DND-41 (cell line): Measurements from ENCODE around the gene APBB2.
A peak's percentile ranks its signal among the peaks of the same experiment; 100 is the strongest.

Experiments used
- ATAC-seq: fragments of 200-7000 bp; cut with Tn5 transposase; 3 replicates; pipeline ENCODE4 v1.9.1; 2021; ENCODE audit warnings: low read depth; ENCODE audit not compliant: insufficient read depth
- DNase-seq: peaks from one replicate; pipeline ENCODE4 v3.0.0-alpha.2; 2020
- H2AFZ ChIP-seq: 2 replicates; pipeline ENCODE4 v1.6.0; 2012; ENCODE audit warnings: low read depth, low read length
- H3K27ac ChIP-seq: 2 replicates; pipeline ENCODE4 v1.5.1; 2012; ENCODE audit warnings: low read length, inconsistent platforms
- H3K27me3 ChIP-seq: fragments of 200-600 bp; sonication (generic); 2 replicates; pipeline ENCODE4 v1.6.0; 2012; ENCODE audit warnings: low read length, mild to moderate bottlenecking, inconsistent platforms; ENCODE audit not compliant: insufficient read depth, poor library complexity
- H3K36me3 ChIP-seq: 2 replicates; pipeline ENCODE4 v1.5.1; 2012; ENCODE audit warnings: low read length, inconsistent platforms; ENCODE audit not compliant: insufficient read depth
- H3K4me1 ChIP-seq: 2 replicates; pipeline ENCODE4 v1.5.1; 2012; ENCODE audit warnings: mild to moderate bottlenecking, low read length; ENCODE audit not compliant: insufficient read depth
- H3K4me2 ChIP-seq: 2 replicates; pipeline ENCODE4 v1.6.0; 2012; ENCODE audit warnings: mild to moderate bottlenecking, moderate library complexity, low read length, inconsistent platforms; ENCODE audit not compliant: insufficient read depth
- H3K4me3 ChIP-seq, 2 experiments: fragments of 200-600 bp in 1 of 2; shearing (Covaris generic) in 1 of 2; 2 replicates each; pipeline ENCODE4 v1.5.1; 2012 to 2016; ENCODE audit warnings: inconsistent platforms in 2 of 2, low read length in 2 of 2, mild to moderate bottlenecking in 2 of 2, low read depth in 1 of 2, moderate library complexity in 1 of 2
- H3K79me2 ChIP-seq: 2 replicates; pipeline ENCODE4 v1.6.0; 2012; ENCODE audit warnings: low read length, inconsistent platforms; ENCODE audit not compliant: insufficient read depth
- H3K9ac ChIP-seq: 2 replicates; pipeline ENCODE4 v1.6.0; 2012; ENCODE audit warnings: low read depth, mild to moderate bottlenecking, inconsistent platforms, low read length, moderate library complexity
- H3K9me3 ChIP-seq: 2 replicates; pipeline ENCODE4 v1.5.1; 2012; ENCODE audit warnings: low read length, moderate library complexity, mild to moderate bottlenecking, inconsistent platforms; ENCODE audit not compliant: insufficient read depth, severe bottlenecking
- H4K20me1 ChIP-seq: 2 replicates; pipeline ENCODE4 v1.6.0; 2012; ENCODE audit warnings: low read length; ENCODE audit not compliant: insufficient read depth
- EZH2 ChIP-seq: IDR thresholded peaks from 3 replicates; pipeline ENCODE4 v1.6.1; 2012; ENCODE audit warnings: borderline replicate concordance, low read depth, mild to moderate bottlenecking, moderate library complexity, low read length, inconsistent platforms; ENCODE audit not compliant: severe bottlenecking
- TF ChIP-seq, protein P1 (sequence below): IDR thresholded peaks from 2 replicates; pipeline ENCODE4 v1.5.1; 2012; ENCODE audit warnings: borderline replicate concordance, low read length, moderate library complexity, mild to moderate bottlenecking; ENCODE audit not compliant: poor library complexity, severe bottlenecking; ENCODE audit errors: extremely low read depth

The APBB2 gene

DNA sequence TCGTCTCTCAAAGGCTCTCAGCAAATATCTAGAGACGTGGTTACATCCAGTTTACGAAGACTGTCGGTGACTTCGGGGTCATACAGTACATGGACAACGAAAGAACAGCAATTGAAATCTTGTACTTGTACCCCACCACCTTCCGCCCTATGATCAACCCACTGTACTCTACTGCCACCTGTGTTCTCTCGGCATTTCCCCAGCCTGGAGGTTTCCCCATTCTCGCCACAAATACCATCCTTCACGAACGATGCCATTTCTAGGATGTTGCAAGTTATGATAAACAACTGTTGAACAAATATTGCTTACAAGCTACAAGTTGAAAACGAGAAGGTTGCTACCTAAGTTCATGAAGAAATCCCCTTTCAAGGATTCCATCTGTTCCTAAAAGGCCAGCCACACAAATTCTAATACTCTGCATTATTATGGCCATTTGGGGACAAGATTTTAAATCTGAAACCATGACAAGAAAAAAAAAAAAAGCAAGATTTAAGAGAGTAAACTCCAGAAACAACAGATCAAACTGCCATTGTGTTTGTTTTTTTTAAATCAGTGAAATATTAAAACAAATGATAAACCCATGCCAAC is 1.6 kb downstream of the APBB2 start:
- H3K27ac ChIP-seq = no peak overlapping the region
- DNase-seq = no peak
- no peak for TF ChIP-seq EZH2
- TF ChIP-seq, protein P1, sequence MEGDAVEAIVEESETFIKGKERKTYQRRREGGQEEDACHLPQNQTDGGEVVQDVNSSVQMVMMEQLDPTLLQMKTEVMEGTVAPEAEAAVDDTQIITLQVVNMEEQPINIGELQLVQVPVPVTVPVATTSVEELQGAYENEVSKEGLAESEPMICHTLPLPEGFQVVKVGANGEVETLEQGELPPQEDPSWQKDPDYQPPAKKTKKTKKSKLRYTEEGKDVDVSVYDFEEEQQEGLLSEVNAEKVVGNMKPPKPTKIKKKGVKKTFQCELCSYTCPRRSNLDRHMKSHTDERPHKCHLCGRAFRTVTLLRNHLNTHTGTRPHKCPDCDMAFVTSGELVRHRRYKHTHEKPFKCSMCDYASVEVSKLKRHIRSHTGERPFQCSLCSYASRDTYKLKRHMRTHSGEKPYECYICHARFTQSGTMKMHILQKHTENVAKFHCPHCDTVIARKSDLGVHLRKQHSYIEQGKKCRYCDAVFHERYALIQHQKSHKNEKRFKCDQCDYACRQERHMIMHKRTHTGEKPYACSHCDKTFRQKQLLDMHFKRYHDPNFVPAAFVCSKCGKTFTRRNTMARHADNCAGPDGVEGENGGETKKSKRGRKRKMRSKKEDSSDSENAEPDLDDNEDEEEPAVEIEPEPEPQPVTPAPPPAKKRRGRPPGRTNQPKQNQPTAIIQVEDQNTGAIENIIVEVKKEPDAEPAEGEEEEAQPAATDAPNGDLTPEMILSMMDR = peak; percentile 20
- H3K9me3 ChIP-seq = no peaks in the 10 kb centered on the region
- no peaks in the 10 kb centered on the region for H3K79me2 ChIP-seq
- no peaks in the 10 kb centered on the region for H3K36me3 ChIP-seq
- no peaks in the 10 kb centered on the region for H4K20me1 ChIP-seq
- H3K27me3 ChIP-seq = no peaks in the 10 kb centered on the region
- no peak for ATAC-seq
- H2AFZ ChIP-seq = no peak overlapping the region
- H3K4me3 ChIP-seq = no peak overlapping the region
- no peak overlapping the region for H3K9ac ChIP-seq
- H3K4me2 ChIP-seq = no peak overlapping the region
- H3K4me1 ChIP-seq = no peaks in the 10 kb centered on the region

DNA sequence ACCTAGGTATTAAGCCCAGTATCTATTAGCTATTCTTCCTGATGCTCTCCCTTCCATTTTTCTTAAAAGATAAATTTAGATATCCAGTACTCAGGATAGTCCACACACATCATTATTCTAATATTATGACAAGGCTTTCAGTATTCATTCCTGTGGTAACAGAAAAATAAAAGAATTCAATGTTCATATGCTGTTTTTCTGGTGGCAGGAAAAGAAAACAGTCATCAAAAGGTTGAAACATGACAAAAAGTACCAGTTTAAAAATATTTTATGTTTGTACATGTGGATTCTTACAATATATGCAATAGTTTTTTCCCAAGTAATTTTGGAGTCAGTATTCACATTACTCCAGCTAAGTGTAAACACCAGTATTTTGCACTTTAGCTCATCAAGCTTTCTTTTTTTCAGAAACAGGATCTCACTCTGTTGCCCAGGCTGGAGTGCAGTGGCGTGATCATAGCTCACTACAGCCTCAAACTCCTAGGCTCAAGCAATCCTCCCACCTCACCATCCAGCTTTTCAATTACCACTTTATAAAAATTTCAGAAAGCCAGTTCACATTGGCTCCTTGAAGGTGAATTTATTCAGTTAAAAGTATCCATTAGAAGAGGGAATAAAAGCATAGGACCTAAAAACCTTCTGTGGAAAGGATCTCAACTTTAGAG is 2.3 kb downstream of the APBB2 start:
- no peak for TF ChIP-seq EZH2
- TF ChIP-seq, protein P1 = no peak
- ATAC-seq = no peak
- no peak overlapping the region for H2AFZ ChIP-seq
- no peaks in the 10 kb centered on the region for H3K79me2 ChIP-seq
- H3K9me3 ChIP-seq = no peaks in the 10 kb centered on the region
- no peaks in the 10 kb centered on the region for H3K4me1 ChIP-seq
- DNase-seq = no peak
- no peaks in the 10 kb centered on the region for H3K36me3 ChIP-seq
- H3K9ac ChIP-seq = no peak overlapping the region
- H3K4me3 ChIP-seq = no peak overlapping the region
- H3K4me2 ChIP-seq = no peak overlapping the region
- H3K27me3 ChIP-seq = no peaks in the 10 kb centered on the region
- no peak overlapping the region for H3K27ac ChIP-seq
- no peaks in the 10 kb centered on the region for H4K20me1 ChIP-seq

DNA sequence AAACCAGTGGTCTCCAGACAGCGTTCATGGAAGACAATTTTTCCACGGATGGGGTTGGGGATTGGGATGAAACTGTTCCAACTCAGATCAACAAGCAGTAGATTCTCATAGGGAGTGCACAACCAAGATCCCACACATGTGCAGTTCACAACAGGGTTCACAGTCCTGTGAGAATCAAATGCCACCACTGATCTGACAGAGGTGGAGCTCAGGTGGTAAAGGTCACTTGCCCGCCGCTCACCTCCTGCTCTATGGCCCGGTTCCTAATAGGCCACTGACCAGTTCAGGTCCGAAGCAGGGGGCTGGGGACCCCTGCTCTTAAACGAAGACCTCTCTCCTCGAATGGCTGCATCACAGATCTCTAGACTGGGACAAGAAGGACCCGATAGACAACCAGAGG is 4.4 kb downstream of the APBB2 start:
- H2AFZ ChIP-seq = no peak overlapping the region
- no peaks in the 10 kb centered on the region for H3K36me3 ChIP-seq
- no peak overlapping the region for H3K27ac ChIP-seq
- no peak overlapping the region for H3K4me3 ChIP-seq
- no peak for DNase-seq
- no peaks in the 10 kb centered on the region for H3K79me2 ChIP-seq
- ATAC-seq = no peak
- H3K4me2 ChIP-seq = no peak overlapping the region
- no peaks in the 10 kb centered on the region for H3K9me3 ChIP-seq
- no peak for TF ChIP-seq EZH2
- TF ChIP-seq, protein P1 = no peak
- H4K20me1 ChIP-seq = no peaks in the 10 kb centered on the region
- no peak overlapping the region for H3K9ac ChIP-seq
- H3K4me1 ChIP-seq = no peaks in the 10 kb centered on the region
- peaks cover 3% of the 10 kb centered on the region for H3K27me3 ChIP-seq

DNA sequence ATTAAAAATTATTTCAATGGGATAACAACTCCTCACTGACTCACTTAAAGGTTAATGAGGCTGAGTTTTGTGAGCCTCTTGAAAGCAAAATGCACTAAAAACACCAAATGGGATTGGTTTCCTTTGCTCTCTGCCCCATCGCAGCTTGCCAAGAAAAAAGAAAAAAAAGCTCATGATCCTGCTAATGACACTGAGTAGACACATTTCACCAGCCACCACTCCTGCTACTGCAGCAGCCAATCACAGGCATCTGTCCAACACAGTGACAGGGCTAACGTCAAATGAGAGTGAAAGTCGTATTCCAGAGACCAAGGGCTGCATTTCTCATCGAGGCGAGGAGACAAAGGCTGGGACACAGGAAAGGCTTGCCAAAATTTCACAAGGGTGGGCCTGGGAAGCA is 5.2 kb downstream of the APBB2 start:
- H3K9ac ChIP-seq = no peak overlapping the region
- no peaks in the 10 kb centered on the region for H3K36me3 ChIP-seq
- H3K27ac ChIP-seq = no peak overlapping the region
- ATAC-seq (no peak), DNase-seq (no peak)
- no peaks in the 10 kb centered on the region for H4K20me1 ChIP-seq
- no peaks in the 10 kb centered on the region for H3K4me1 ChIP-seq
- H3K4me3 ChIP-seq = no peak overlapping the region
- peaks cover 3% of the 10 kb centered on the region for H3K27me3 ChIP-seq
- H3K79me2 ChIP-seq = no peaks in the 10 kb centered on the region
- TF ChIP-seq, protein P1 = no peak
- no peak for TF ChIP-seq EZH2
- H3K4me2 ChIP-seq = no peak overlapping the region
- no peak overlapping the region for H2AFZ ChIP-seq
- no peaks in the 10 kb centered on the region for H3K9me3 ChIP-seq
